Right lobe of liver (tissue), 6 donors: ENCODE results near the gene CATSPER3. TPM values are rescaled to one million over a fixed set of nuclear protein-coding genes. Genes with fewer than 3 reads are reported as not detected.
"Not testable (repeated sequence)": the region's sequence is repeated elsewhere in the genome, so short reads cannot be mapped to it uniquely, and the experiment has no call there.

Source experiments
- ATAC-seq, 4 donors: fragments of 200-7000 bp; cut with Tn5 transposase; one replicate each; pipeline ENCODE4 v1.9.1; 2020; ENCODE audit warnings: mild to moderate bottlenecking in 4 of 4, moderate library complexity in 4 of 4
- DNase-seq, 3 donors: peaks; one replicate each; pipeline ENCODE4 v3.0.0-alpha.2; 2020
- H3K27ac ChIP-seq, 3 donors: fragments of 200-600 bp; one replicate each; pipeline ENCODE4 v1.8.0; 2022
- H3K27me3 ChIP-seq, 2 donors: fragments of 200-600 bp; one replicate each; pipeline ENCODE4 v1.8.0; 2022
- H3K36me3 ChIP-seq, 4 donors: fragments of 200-600 bp; sonication (generic) in 1 of 4; one replicate each; pipeline versions ENCODE4 v1.5.1 to v1.8.0; 2017 to 2022; ENCODE audit warnings: control low read depth in 1 of 4
- H3K4me1 ChIP-seq, 4 donors: fragments of 200-600 bp; sonication (generic) in 1 of 4; one replicate each; pipeline versions ENCODE4 v1.5.1 to v1.8.0; 2017 to 2022; ENCODE audit warnings: control low read depth in 1 of 4
- H3K4me3 ChIP-seq, 3 donors: fragments of 200-600 bp; one replicate each; pipeline ENCODE4 v1.8.0; 2022
- H3K9me3 ChIP-seq, 4 donors: fragments of 200-600 bp; sonication (generic) in 1 of 4; one replicate each; pipeline versions ENCODE4 v1.5.1 to v1.8.0; 2017 to 2022; ENCODE audit warnings: control low read depth in 1 of 4
- POLR2A ChIP-seq: fragments of 450-650 bp; IDR thresholded peaks from one replicate; pipeline ENCODE4 v1.6.1; 2017; ENCODE audit warnings: antibody characterized with exemption, mild to moderate bottlenecking
- WGBS: methylation state at CpG from one replicate; pipeline ENCODE4 v1.1.6; 2018; ENCODE audit warnings: low coverage, low lambda C conversion rate; ENCODE audit not compliant: insufficient coverage; ENCODE audit errors: missing lambda C conversion rate; 5-methylcytosine and 5-hydroxymethylcytosine counted together
- intact Hi-C, 2 donors: fragments of 100-400 bp; cut with DNase I; formaldehyde crosslinking; loops; one replicate each; pipeline versions ENCODE4 v1.11.2 to v1.14.1; 2022
- total RNA-seq, 6 experiments: library from RNA; depleted of rRNA in 2 of 6; stranded (reverse); fragments of >200 nt in 2 of 6; fragmentation: NEBNext Ultra II Directional in 3 of 6; extraction: Animal tissue kit (Norgen Biotek cat#: 25700) in 3 of 6; gene quantifications; one replicate each; pipeline versions ENCODE4 v1.1.0 to v1.2.4, GENCODE V29; 2016 to 2023
- TF ChIP-seq, protein P1 (sequence below), 4 donors: fragments of 200-600 bp in 3 of 4; fragments of 450-650 bp in 1 of 4; IDR thresholded peaks; one replicate each; pipeline versions ENCODE4 v1.5.1 to v1.8.0; 2016 to 2022; ENCODE audit warnings: antibody characterized with exemption in 4 of 4, mild to moderate bottlenecking in 2 of 4
- donor health status: DM: no; HTN: yes; CAD: no.
- donor health status: DM: no; HTN: no; CAD: no.
- donor health status: DM: no; HTN: no; CAD: no.
- donor health status: DM: no; HTN: yes; CAD: no.
- donor health status: DM: no; HTN: yes; CAD: no.

The CATSPER3 gene
- total RNA-seq, 6 experiments from 2014 or later, result 0.29 to 1.1 (median 0.81) TPM; not detected in 2

- Histone ChIP-seq H3K4me3 (no peak overlapping the region), H3K36me3 (no peaks in the 10 kb centered on the region), H3K9me3 (no peaks in the 10 kb centered on the region), H3K4me1 (no peaks in the 10 kb centered on the region), H3K27ac (no peak overlapping the region), H3K27me3 (no peaks in the 10 kb centered on the region)
- DNase-seq (no peak), ATAC-seq (no peak)
- intact Hi-C loops, result no loop called here
- 93% methylated on average over 3 of the region's 3 CpGs for WGBS
- no peak for TF ChIP-seq POLR2A
- TF ChIP-seq, protein P1, sequence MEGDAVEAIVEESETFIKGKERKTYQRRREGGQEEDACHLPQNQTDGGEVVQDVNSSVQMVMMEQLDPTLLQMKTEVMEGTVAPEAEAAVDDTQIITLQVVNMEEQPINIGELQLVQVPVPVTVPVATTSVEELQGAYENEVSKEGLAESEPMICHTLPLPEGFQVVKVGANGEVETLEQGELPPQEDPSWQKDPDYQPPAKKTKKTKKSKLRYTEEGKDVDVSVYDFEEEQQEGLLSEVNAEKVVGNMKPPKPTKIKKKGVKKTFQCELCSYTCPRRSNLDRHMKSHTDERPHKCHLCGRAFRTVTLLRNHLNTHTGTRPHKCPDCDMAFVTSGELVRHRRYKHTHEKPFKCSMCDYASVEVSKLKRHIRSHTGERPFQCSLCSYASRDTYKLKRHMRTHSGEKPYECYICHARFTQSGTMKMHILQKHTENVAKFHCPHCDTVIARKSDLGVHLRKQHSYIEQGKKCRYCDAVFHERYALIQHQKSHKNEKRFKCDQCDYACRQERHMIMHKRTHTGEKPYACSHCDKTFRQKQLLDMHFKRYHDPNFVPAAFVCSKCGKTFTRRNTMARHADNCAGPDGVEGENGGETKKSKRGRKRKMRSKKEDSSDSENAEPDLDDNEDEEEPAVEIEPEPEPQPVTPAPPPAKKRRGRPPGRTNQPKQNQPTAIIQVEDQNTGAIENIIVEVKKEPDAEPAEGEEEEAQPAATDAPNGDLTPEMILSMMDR (IDR thresholded peaks at IDR 0.05), result no peak
Observed at GRCh38 chr5:134989266-134989830, 21.6 kb downstream of the CATSPER3 start.

GRCh38 chr5:134990183-134990582 is 22.5 kb downstream of the CATSPER3 start:
- DNase-seq, H3K9me3 ChIP-seq, H3K4me1 ChIP-seq, H3K27ac ChIP-seq, H3K4me3 ChIP-seq, intact Hi-C loops, ATAC-seq, H3K36me3 ChIP-seq, H3K27me3 ChIP-seq: not testable (repeated sequence)
- WGBS, result 79% methylated on average over 4 of the region's 5 CpGs

- H3K9me3 ChIP-seq, result no peaks in the 10 kb centered on the region
- ATAC-seq, result no peak
- WGBS, result 83% methylated on average over 4 of the region's 5 CpGs
- no peak for TF ChIP-seq POLR2A
- TF ChIP-seq, protein P1 (IDR thresholded peaks at IDR 0.05), result no peak
- H3K27me3 ChIP-seq, result no peaks in the 10 kb centered on the region
- DNase-seq, result no peak
- H3K27ac ChIP-seq, result no peak overlapping the region
- H3K36me3 ChIP-seq, result no peaks in the 10 kb centered on the region
- H3K4me1 ChIP-seq, result no peaks in the 10 kb centered on the region
- intact Hi-C loops, result no loop called here
- H3K4me3 ChIP-seq, result no peak overlapping the region
Observed at GRCh38 chr5:134992148-134992547, 24.4 kb downstream of the CATSPER3 start.

- no peak overlapping the region for H3K4me3 ChIP-seq
- intact Hi-C loops, result no loop called here
- H3K4me1 ChIP-seq, result no peaks in the 10 kb centered on the region
- ATAC-seq (no peak), DNase-seq (no peak)
- H3K36me3 ChIP-seq, result no peaks in the 10 kb centered on the region
- no peak for TF ChIP-seq POLR2A
- TF ChIP-seq, protein P1 (IDR thresholded peaks at IDR 0.05), result no peak
- no peak overlapping the region for H3K27ac ChIP-seq
- no peaks in the 10 kb centered on the region for H3K9me3 ChIP-seq
- no peaks in the 10 kb centered on the region for H3K27me3 ChIP-seq
- 81% methylated on average over 2 of the region's 2 CpGs for WGBS
Observed at GRCh38 chr5:134993161-134993560, 25.5 kb downstream of the CATSPER3 start.

- Histone ChIP-seq H3K27ac (no peak overlapping the region), H3K4me3 (no peak overlapping the region), H3K9me3 (no peaks in the 10 kb centered on the region), H3K27me3 (no peaks in the 10 kb centered on the region), H3K36me3 (no peaks in the 10 kb centered on the region), H3K4me1 (no peaks in the 10 kb centered on the region)
- TF ChIP-seq POLR2A, result no peak
- TF ChIP-seq, protein P1 (IDR thresholded peaks at IDR 0.05), result no peak
- WGBS, result 51% methylated on average over 2 of the region's 2 CpGs
- DNase-seq (no peak), ATAC-seq (no peak)
- intact Hi-C loops, result no loop called here
Observed at GRCh38 chr5:134994560-134995156, 27.0 kb downstream of the CATSPER3 start.
